Measurements from ENCODE around the gene FTO. TPM values are rescaled to one million over a fixed set of nuclear protein-coding genes. Genes with fewer than 3 reads are reported as not detected.

The FTO gene
- total and polyA plus RNA-seq, 2 of the 13 experiments (the other 11 are each of a cell fraction or from before 2014, with no cell fraction given): 41.6 to 55.8 TPM

DNA sequence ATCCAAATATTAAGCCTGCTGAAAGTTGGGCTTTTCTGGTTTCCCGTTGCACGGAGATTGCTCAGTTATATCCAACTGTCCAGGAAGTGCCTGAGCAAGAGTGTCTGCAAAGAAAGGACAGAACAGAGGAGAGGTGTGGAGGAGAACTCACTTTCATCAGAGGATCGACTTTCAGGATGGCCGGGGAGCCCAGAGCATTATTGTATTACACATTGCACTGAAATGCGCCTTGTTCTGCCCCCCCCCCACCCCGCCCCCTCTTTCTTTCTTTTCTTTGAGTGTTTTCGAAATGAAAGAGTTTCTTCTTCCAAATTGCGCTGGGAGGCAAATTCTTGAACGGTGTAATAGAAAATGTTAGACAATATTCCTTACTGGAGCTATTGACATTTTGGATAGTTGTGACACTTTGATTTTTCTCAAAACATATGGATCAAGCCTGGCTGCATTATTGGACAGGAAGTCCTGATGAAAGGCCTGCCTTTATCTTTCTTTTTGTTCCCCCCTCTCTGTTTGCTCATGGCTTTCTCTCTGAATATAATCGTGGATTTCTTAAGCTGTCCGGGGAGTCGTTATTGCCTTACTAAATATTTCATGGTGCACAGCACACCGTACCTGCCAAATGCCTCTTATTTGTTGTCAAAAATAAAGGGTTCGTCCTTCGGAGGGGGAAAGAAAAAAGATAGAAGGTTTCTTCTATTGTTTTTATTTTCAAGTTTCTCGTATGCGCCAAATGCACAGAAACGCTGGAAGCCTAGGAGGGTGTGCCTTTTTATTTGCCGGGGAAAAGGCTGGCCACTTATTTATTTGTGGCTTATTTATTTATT is 471.8 kb downstream of the FTO start (continued):
- TF ChIP-seq ZNF724P (CRISPR knock-in tag; IDR thresholded peaks at IDR 0.05; ENCODE audit: borderline replicate concordance) (no peak), PHF21A (CRISPR knock-in tag; IDR thresholded peaks at IDR 0.05) (no peak; the same call in 1 of the 2 replicates), ZNF432 (CRISPR knock-in tag; IDR thresholded peaks at IDR 0.05; ENCODE audit: borderline replicate concordance) (no peak), POLR2A (IDR thresholded peaks at IDR 0.05; ENCODE audit: insufficient read depth in 1 of 2, low read depth in 2 of 2, low read length in 2 of 2) (peak; percentile 4 to 58; a peak in 1 of 4 replicates), ZFP1 (CRISPR knock-in tag; IDR thresholded peaks at IDR 0.05) (no peak), PAXIP1 (CRISPR knock-in tag; conservative IDR thresholded peaks at IDR 0.05) (peak; percentile 31; the same call in 1 of the 2 replicates), ZNF354B (CRISPR knock-in tag; IDR thresholded peaks at IDR 0.05) (no peak), ZNF143 (CRISPR knock-in tag; IDR thresholded peaks at IDR 0.05) (no peak), NCOR1 (IDR thresholded peaks at IDR 0.05; ENCODE audit: borderline replicate concordance, low read length) (no peak), EEA1 (CRISPR knock-in tag; IDR thresholded peaks at IDR 0.05; ENCODE audit: borderline replicate concordance) (no peak), ZNF121 (CRISPR knock-in tag; IDR thresholded peaks at IDR 0.05) (no peak), ONECUT2 (CRISPR knock-in tag; IDR thresholded peaks at IDR 0.05) (peak; percentile 80), ZFY (CRISPR knock-in tag; IDR thresholded peaks at IDR 0.05) (0 out of 2 replicates have a peak, but pooled peaks have one; percentile 3)
- TF ChIP-seq, protein P1, sequence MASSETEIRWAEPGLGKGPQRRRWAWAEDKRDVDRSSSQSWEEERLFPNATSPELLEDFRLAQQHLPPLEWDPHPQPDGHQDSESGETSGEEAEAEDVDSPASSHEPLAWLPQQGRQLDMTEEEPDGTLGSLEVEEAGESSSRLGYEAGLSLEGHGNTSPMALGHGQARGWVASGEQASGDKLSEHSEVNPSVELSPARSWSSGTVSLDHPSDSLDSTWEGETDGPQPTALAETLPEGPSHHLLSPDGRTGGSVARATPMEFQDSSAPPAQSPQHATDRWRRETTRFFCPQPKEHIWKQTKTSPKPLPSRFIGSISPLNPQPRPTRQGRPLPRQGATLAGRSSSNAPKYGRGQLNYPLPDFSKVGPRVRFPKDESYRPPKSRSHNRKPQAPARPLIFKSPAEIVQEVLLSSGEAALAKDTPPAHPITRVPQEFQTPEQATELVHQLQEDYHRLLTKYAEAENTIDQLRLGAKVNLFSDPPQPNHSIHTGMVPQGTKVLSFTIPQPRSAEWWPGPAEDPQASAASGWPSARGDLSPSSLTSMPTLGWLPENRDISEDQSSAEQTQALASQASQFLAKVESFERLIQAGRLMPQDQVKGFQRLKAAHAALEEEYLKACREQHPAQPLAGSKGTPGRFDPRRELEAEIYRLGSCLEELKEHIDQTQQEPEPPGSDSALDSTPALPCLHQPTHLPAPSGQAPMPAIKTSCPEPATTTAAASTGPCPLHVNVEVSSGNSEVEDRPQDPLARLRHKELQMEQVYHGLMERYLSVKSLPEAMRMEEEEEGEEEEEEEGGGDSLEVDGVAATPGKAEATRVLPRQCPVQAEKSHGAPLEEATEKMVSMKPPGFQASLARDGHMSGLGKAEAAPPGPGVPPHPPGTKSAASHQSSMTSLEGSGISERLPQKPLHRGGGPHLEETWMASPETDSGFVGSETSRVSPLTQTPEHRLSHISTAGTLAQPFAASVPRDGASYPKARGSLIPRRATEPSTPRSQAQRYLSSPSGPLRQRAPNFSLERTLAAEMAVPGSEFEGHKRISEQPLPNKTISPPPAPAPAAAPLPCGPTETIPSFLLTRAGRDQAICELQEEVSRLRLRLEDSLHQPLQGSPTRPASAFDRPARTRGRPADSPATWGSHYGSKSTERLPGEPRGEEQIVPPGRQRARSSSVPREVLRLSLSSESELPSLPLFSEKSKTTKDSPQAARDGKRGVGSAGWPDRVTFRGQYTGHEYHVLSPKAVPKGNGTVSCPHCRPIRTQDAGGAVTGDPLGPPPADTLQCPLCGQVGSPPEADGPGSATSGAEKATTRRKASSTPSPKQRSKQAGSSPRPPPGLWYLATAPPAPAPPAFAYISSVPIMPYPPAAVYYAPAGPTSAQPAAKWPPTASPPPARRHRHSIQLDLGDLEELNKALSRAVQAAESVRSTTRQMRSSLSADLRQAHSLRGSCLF (CRISPR knock-in tag; IDR thresholded peaks at IDR 0.05; ENCODE audit: borderline replicate concordance): no peak
- TF ChIP-seq, protein P2, sequence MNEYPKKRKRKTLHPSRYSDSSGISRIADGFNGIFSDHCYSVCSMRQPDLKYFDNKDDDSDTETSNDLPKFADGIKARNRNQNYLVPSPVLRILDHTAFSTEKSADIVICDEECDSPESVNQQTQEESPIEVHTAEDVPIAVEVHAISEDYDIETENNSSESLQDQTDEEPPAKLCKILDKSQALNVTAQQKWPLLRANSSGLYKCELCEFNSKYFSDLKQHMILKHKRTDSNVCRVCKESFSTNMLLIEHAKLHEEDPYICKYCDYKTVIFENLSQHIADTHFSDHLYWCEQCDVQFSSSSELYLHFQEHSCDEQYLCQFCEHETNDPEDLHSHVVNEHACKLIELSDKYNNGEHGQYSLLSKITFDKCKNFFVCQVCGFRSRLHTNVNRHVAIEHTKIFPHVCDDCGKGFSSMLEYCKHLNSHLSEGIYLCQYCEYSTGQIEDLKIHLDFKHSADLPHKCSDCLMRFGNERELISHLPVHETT (CRISPR knock-in tag; conservative IDR thresholded peaks at IDR 0.05): no peak
